ENCODE results near the gene MSRB3.

DNA sequence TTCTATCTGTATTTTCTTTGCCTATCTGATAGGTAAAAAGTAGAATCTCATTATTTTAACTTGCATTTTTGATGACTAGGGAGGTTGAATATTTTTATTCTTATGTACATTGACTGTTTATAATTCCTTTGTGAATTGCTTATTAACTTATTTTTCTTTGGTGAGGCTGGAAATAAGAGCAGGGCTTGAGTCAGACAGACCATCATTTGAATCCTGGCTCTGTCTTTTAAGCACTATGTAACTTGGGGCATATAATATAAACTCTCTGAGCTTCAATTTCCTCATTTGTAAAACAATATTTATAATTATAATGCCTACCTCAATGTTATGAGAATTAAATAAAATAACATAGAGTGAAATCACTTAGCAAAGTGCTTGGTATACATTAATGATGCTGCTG is 108.9 kb downstream of the MSRB3 start:
- TF ChIP-seq EZH2 (IDR thresholded peaks at IDR 0.05) (no peak), POLR2AphosphoS5 (IDR thresholded peaks at IDR 0.05; ENCODE audit: borderline replicate concordance, low read depth, low read length) (no peak)
